PFSK-1 (cell line): ENCODE data around the gene FGF8.

ENCODE experiments used
- FOXP2 ChIP-seq: optimal IDR thresholded peaks from 2 replicates; pipeline ENCODE3; 2011; ENCODE audit warnings: borderline replicate concordance, control low read depth, inconsistent platforms; ENCODE audit not compliant: insufficient read depth; ENCODE audit errors: extremely low read length, extremely low read depth
- POLR2AphosphoS5 ChIP-seq: IDR thresholded peaks from 2 replicates; pipeline ENCODE4 v1.6.1; 2012; ENCODE audit warnings: low read depth, mild to moderate bottlenecking, control low read depth, low read length, moderate library complexity
- SIN3A ChIP-seq: IDR thresholded peaks from 2 replicates; pipeline ENCODE4 v1.6.1; 2012; ENCODE audit warnings: mild to moderate bottlenecking, low read length, moderate library complexity, borderline replicate concordance; ENCODE audit not compliant: insufficient read depth
- TAF1 ChIP-seq: IDR thresholded peaks from 2 replicates; pipeline ENCODE4 v1.6.1; 2012; ENCODE audit warnings: low read length, control low read depth, borderline replicate concordance; ENCODE audit not compliant: insufficient read depth
- TF ChIP-seq, protein P1 (sequence below), 2 experiments: IDR thresholded peaks; 2 replicates each; pipeline versions ENCODE4 v1.6.1 to v1.8.0; 2011 to 2012; ENCODE audit warnings: low read depth in 2 of 2, low read length in 2 of 2, control low read depth in 1 of 2, inconsistent platforms in 1 of 2, mild to moderate bottlenecking in 1 of 2, moderate library complexity in 1 of 2; ENCODE audit not compliant: insufficient read depth in 1 of 2

Gene FGF8

DNA sequence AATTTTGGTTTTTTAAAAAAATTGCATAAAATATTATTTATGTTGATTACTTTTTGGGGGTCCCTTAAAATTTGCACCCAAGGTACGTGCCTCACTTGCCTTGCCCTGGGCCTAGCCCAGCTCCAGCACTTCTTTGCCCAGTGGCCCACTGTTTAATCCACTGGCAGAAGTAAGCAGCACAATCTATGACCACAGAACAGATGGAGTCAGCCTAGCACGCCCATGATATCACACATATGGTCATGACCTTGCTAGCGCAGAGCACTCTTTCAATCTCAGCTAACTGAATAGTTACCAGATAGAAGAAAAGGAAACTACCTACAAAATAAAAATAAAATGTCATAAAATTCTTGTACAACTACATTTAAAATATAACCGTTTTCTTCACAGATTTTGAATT, 36.7 kb upstream of the FGF8 start:
- TF ChIP-seq POLR2AphosphoS5 (no peak), TAF1 (no peak), FOXP2 (no peak), SIN3A (no peak)
- TF ChIP-seq, protein P1, sequence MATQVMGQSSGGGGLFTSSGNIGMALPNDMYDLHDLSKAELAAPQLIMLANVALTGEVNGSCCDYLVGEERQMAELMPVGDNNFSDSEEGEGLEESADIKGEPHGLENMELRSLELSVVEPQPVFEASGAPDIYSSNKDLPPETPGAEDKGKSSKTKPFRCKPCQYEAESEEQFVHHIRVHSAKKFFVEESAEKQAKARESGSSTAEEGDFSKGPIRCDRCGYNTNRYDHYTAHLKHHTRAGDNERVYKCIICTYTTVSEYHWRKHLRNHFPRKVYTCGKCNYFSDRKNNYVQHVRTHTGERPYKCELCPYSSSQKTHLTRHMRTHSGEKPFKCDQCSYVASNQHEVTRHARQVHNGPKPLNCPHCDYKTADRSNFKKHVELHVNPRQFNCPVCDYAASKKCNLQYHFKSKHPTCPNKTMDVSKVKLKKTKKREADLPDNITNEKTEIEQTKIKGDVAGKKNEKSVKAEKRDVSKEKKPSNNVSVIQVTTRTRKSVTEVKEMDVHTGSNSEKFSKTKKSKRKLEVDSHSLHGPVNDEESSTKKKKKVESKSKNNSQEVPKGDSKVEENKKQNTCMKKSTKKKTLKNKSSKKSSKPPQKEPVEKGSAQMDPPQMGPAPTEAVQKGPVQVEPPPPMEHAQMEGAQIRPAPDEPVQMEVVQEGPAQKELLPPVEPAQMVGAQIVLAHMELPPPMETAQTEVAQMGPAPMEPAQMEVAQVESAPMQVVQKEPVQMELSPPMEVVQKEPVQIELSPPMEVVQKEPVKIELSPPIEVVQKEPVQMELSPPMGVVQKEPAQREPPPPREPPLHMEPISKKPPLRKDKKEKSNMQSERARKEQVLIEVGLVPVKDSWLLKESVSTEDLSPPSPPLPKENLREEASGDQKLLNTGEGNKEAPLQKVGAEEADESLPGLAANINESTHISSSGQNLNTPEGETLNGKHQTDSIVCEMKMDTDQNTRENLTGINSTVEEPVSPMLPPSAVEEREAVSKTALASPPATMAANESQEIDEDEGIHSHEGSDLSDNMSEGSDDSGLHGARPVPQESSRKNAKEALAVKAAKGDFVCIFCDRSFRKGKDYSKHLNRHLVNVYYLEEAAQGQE (IDR thresholded peaks at IDR 0.05; ENCODE audit: insufficient read depth in 1 of 2, low read depth in 2 of 2, low read length in 2 of 2) = no peak

DNA sequence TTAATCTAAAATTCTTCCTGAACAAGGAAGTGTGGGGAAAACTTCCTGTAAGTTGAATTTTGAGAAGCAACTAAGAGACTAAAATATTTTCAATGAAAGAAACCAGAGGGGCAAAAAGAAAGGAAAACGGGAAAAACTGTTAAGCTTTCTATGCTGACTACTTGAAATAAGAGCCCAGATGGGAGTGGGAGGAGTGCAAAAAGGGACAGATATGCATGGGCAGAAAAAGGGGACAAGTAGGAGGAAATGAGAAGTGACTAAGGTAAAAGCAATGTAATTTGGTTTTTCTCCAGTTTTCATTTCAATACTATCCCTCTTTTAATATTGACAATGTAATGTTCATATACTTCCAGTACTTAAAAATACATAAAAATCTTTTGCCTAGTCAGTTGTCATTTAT, 31.2 kb upstream of the FGF8 start:
- TF ChIP-seq POLR2AphosphoS5 (no peak), FOXP2 (no peak), SIN3A (no peak), TAF1 (no peak)
- TF ChIP-seq, protein P1 (IDR thresholded peaks at IDR 0.05; ENCODE audit: insufficient read depth in 1 of 2, low read depth in 2 of 2, low read length in 2 of 2) = no peak

DNA sequence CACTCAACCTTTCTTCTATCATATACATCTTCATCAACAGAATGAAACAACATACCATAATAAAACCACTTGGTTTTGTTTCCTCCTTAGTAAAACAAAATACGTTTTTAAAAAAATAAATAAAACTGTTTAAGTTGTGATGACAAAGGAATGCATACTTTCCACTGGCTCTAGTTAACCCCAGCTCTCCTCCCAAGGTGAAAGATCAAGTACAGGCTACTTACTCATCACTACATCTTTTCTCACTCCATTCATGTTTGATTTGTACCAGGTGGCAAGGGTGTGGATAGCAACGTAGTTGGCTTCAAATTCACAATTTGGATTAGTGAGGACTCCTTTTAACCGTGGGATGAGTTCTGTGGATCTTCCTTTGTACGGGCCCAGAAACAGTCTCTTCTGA, 27.6 kb upstream of the FGF8 start:
- TF ChIP-seq, protein P1 (IDR thresholded peaks at IDR 0.05; ENCODE audit: insufficient read depth in 1 of 2, low read depth in 2 of 2, low read length in 2 of 2) = no peak
- TF ChIP-seq FOXP2 (no peak), TAF1 (no peak)

DNA sequence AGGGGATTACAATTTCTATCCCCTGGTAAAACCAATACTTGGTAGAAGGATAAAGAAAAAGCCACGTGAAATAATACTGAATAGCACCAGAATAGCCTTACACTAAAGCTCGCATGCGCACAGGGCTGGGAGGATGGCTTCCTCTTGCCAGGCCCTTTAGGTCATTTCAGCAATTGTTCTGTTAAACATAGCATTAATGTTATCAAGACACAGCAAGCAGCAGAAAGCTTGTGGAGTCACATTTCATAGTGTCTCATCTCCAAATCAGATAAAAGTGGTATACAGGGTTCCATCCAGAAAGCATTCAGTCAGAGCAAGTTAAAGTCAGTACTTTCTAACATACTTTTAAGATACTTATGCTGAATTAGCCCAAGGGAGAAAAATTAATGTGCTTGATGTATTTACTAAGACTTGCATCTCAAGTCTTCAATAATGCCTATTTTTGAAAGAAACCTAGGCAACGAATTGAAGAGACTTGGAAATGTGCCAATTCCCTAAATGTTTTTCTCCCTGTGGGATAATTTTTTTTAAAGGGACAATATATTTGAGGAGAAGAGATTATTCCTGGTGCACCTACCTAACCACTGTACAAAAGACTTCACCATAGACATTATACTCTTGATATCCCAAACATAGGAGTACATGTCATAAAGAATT, 21.6 kb upstream of the FGF8 start:
- TF ChIP-seq POLR2AphosphoS5 (no peak), TAF1 (no peak), SIN3A (no peak)
- TF ChIP-seq, protein P1 (IDR thresholded peaks at IDR 0.05; ENCODE audit: insufficient read depth in 1 of 2, low read depth in 2 of 2, low read length in 2 of 2) = no peak

DNA sequence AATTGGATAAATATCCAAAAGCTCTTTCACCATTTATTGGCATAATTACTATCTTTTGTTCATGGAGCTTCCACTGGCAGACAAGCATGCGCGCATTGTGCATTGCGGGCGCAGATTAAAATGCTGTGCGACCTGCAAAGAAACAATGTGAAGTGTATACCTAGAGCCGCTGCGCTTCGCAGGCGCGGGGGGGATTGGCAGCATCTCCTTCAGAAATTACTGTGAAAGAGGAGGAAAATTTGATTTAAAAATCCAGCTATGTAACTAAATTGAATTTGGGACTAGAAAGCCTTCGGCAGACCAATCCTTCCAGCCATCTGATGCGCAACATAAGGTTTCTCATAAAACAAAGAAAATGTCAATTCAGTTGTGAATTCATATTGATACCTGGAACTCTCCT, 17.6 kb upstream of the FGF8 start:
- TF ChIP-seq FOXP2 = no peak
- TF ChIP-seq TAF1 = no peak
- no peak for TF ChIP-seq SIN3A
- TF ChIP-seq POLR2AphosphoS5 = no peak
- TF ChIP-seq, protein P1 (IDR thresholded peaks at IDR 0.05; ENCODE audit: insufficient read depth in 1 of 2, low read depth in 2 of 2, low read length in 2 of 2) = no peak
